K562 (cell line): ENCODE measurements around the gene CCT3. TPM values are rescaled to one million over a fixed set of nuclear protein-coding genes. Genes with fewer than 3 reads are reported as not detected.

Experiments
- CBFB ChIP-seq: sonication (generic); formaldehyde crosslinking; IDR thresholded peaks from 2 replicates; pipeline ENCODE4 v1.4.0; 2020; ENCODE audit warnings: mild to moderate bottlenecking, missing genetic modification reagents
- CEBPG ChIP-seq, 3 experiments: fragments of 200-800 bp in 1 of 3; sonication (Bioruptor generic) in 1 of 3; sonication (generic) in 1 of 3; formaldehyde crosslinking in 1 of 3; IDR thresholded peaks in 2 of 3; conservative IDR thresholded peaks in 1 of 3; 2 replicates each; pipeline versions ENCODE4 v1.6.1 to v1.8.0; 2016 to 2022; ENCODE audit warnings: missing compliant biosample characterization in 2 of 3, missing genetic modification characterization in 2 of 3, mild to moderate bottlenecking in 1 of 3, missing genetic modification reagents in 1 of 3
- FOXA3 ChIP-seq, 2 experiments: fragments of 450-650 bp in 1 of 2; sonication (generic) in 1 of 2; formaldehyde crosslinking; IDR thresholded peaks in 1 of 2; conservative IDR thresholded peaks in 1 of 2; 2 replicates each; pipeline versions ENCODE4 v1.4.0 to v1.8.0; 2020 to 2022; ENCODE audit warnings: mild to moderate bottlenecking in 2 of 2, missing genetic modification reagents in 1 of 2
- FOXJ3 ChIP-seq: sonication (generic); formaldehyde crosslinking; IDR thresholded peaks from 2 replicates; pipeline ENCODE4 v1.4.0; 2020; ENCODE audit warnings: mild to moderate bottlenecking, missing genetic modification reagents
- GTF2A2 ChIP-seq: IDR thresholded peaks from 2 replicates; pipeline ENCODE4 v1.6.1; 2016; ENCODE audit warnings: mild to moderate bottlenecking, missing genetic modification characterization, missing compliant biosample characterization
- MAX ChIP-seq: sonication (generic); formaldehyde crosslinking; IDR thresholded peaks from 2 replicates; pipeline ENCODE4 v1.9.0; 2022; ENCODE audit warnings: mild to moderate bottlenecking, missing genetic modification reagents
- RAD51 ChIP-seq: fragments of 450-650 bp; IDR thresholded peaks from 2 replicates; pipeline ENCODE4 v1.7.1; 2016; ENCODE audit warnings: low read depth, mild to moderate bottlenecking, borderline replicate concordance
- SMARCA4 ChIP-seq: fragments of 450-650 bp; IDR thresholded peaks from 2 replicates; pipeline ENCODE4 v1.6.1; 2016
- SRSF7 ChIP-seq: fragments of 200-400 bp; formaldehyde crosslinking; optimal IDR thresholded peaks from 2 replicates; pipeline ENCODE3; 2017; ENCODE audit warnings: mild to moderate bottlenecking, low read depth, low read length
- USF2 ChIP-seq: sonication (generic); formaldehyde crosslinking; IDR thresholded peaks from 2 replicates; pipeline ENCODE4 v1.5.0; 2020; ENCODE audit warnings: missing genetic modification reagents
- ZNF140 ChIP-seq: fragments of 250-450 bp; sonication (Bioruptor Pico); IDR thresholded peaks from 2 replicates; pipeline ENCODE4 v1.8.0; 2021; ENCODE audit warnings: moderate library complexity, mild to moderate bottlenecking, inconsistent platforms
- ZNF318 ChIP-seq, 2 experiments: fragments of 450-650 bp; IDR thresholded peaks; 2 replicates each; pipeline ENCODE4 v1.6.1; 2016; ENCODE audit warnings: mild to moderate bottlenecking in 2 of 2, borderline replicate concordance in 1 of 2, low read depth in 1 of 2, moderate library complexity in 1 of 2
- polyA plus RNA-seq, 8 experiments: library from polyadenylated mRNA; depleted of rRNA in 4 of 8; stranded (reverse) in 5 of 8; unstranded in 3 of 8; fragments of >200 nt; fragmentation: Nextera tagmentation in 2 of 8; fragmentation: Illumina TruSeq in 1 of 8; extraction: Ambion mirVana in 2 of 8; extraction: Trizol in 1 of 8; gene quantifications; 2 replicates each; pipeline versions ENCODE4 v1.2.1 to v1.2.3, GENCODE V29; 2011 to 2014; ENCODE audit warnings: inconsistent platforms in 1 of 8, missing spikeins in 1 of 8
- total RNA-seq, 7 experiments: library from RNA; depleted of rRNA in 6 of 7; stranded (reverse); fragments of >200 nt in 6 of 7; fragmentation: Illumina TruSeq in 2 of 7; extraction: Trizol in 2 of 7; gene quantifications; 2 replicates each; pipeline versions ENCODE4 v1.2.1 to v1.2.3, GENCODE V29; 2011 to 2021; ENCODE audit warnings: low replicate concordance in 1 of 7
- TF ChIP-seq, protein P1 (sequence below): fragments of 250-450 bp; sonication (Bioruptor Pico); IDR thresholded peaks from 2 replicates; pipeline ENCODE4 v1.4.0; 2020
- TF ChIP-seq, protein P2 (sequence below): fragments of 450-650 bp; formaldehyde crosslinking; IDR thresholded peaks from 2 replicates; pipeline ENCODE4 v1.4.0; 2020; ENCODE audit warnings: mild to moderate bottlenecking, moderate library complexity

Gene CCT3
- total and polyA plus RNA-seq, 9 of the 15 experiments (the other 6 are each of a cell fraction or from before 2014, with no cell fraction given), result 475 to 1,167 (median 610) TPM

GRCh38 chr1:156338180-156338976 lies at the start of gene CCT3, which contains the start of gene TSACC (continued):
- TF ChIP-seq SRSF7 (no peak), FOXA3 (CRISPR knock-in tag; conservative IDR thresholded peaks at IDR 0.05 in 1 of 2, IDR thresholded peaks at IDR 0.05 in 1 of 2) (no peak), RAD51 (peak; percentile 33; the same call in 1 of the 2 replicates), ZNF140 (no peak), ZNF318 (IDR thresholded peaks at IDR 0.05; ENCODE audit: borderline replicate concordance in 1 of 2, low read depth in 1 of 2) (no peak), FOXJ3 (CRISPR knock-in tag) (no peak), SMARCA4 (no peak), CEBPG (CRISPR knock-in tag; IDR thresholded peaks at IDR 0.05) (peak; percentile 25; the same call in 1 of the 2 replicates), CEBPG (tag; conservative IDR thresholded peaks at IDR 0.05 in 1 of 2, IDR thresholded peaks at IDR 0.05 in 1 of 2) (no peak), USF2 (CRISPR knock-in tag) (no peak; the same call in 1 of the 2 replicates), GTF2A2 (no peak), CBFB (CRISPR knock-in tag) (peak; percentile 82; the same call in 1 of the 2 replicates), MAX (peak; percentile 98)
- TF ChIP-seq, protein P1, sequence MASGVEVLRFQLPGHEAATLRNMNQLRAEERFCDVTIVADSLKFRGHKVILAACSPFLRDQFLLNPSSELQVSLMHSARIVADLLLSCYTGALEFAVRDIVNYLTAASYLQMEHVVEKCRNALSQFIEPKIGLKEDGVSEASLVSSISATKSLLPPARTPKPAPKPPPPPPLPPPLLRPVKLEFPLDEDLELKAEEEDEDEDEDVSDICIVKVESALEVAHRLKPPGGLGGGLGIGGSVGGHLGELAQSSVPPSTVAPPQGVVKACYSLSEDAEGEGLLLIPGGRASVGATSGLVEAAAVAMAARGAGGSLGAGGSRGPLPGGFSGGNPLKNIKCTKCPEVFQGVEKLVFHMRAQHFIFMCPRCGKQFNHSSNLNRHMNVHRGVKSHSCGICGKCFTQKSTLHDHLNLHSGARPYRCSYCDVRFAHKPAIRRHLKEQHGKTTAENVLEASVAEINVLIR (CRISPR knock-in tag), result peak; percentile 81
- TF ChIP-seq, protein P2, sequence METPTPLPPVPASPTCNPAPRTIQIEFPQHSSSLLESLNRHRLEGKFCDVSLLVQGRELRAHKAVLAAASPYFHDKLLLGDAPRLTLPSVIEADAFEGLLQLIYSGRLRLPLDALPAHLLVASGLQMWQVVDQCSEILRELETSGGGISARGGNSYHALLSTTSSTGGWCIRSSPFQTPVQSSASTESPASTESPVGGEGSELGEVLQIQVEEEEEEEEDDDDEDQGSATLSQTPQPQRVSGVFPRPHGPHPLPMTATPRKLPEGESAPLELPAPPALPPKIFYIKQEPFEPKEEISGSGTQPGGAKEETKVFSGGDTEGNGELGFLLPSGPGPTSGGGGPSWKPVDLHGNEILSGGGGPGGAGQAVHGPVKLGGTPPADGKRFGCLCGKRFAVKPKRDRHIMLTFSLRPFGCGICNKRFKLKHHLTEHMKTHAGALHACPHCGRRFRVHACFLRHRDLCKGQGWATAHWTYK, result peak; percentile 19; the same call in 1 of the 2 replicates
